ENCODE measurements around the gene ERP44. TPM values are rescaled to one million over a fixed set of nuclear protein-coding genes. Genes with fewer than 3 reads are reported as not detected.
"Not testable (repeated sequence)": the region's sequence is repeated elsewhere in the genome, so short reads cannot be mapped to it uniquely, and the experiment has no call there.

The ERP44 gene
- total RNA-seq, 4 donors from 2014 or later: 9.7 to 13.2 (median 12.4) TPM

DNA sequence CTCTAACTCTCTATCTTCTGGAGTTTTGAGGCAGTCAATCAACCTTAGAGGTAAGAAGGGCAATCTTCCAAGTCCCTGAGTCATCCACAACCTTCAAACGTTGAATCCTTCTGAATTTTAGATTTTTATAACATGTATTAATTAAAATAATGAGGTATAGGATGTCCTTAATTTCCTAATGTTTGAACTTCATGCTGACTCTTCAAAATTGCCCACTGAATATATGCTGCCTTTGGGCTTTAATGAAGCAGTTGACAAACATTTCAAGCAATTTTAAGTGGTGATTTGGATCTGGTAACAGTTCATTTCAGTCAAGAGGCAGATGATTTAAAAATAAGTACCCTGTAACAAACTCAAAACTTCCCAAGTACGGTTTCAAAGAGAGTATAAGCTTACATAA lies 26.0 kb downstream of the ERP44 start:
- Histone ChIP-seq H3K27me3 (no peaks in the 10 kb centered on the region), H3K9me3 (no peaks in the 10 kb centered on the region), H3K4me1 (no peaks in the 10 kb centered on the region), H3K27ac (no peak overlapping the region), H3K4me3 (no peak overlapping the region), H3K36me3 (no peaks in the 10 kb centered on the region)
- DNase-seq (ENCODE audit: low spot score in 2 of 2): no peak
- TF ChIP-seq POLR2A (IDR thresholded peaks at IDR 0.05) (no peak), CTCF (IDR thresholded peaks at IDR 0.05) (no peak), EP300 (IDR thresholded peaks at IDR 0.05) (no peak), POLR2AphosphoS5 (IDR thresholded peaks at IDR 0.05) (no peak)
- WGBS: 58% methylated on average over 2 of the region's 2 CpGs

GRCh38 chr9:100071271-100071670 lies 27.5 kb downstream of the ERP44 start:
- no peak overlapping the region for H3K27ac ChIP-seq
- H3K4me1 ChIP-seq: no peaks in the 10 kb centered on the region
- no peak for TF ChIP-seq POLR2A (IDR thresholded peaks at IDR 0.05)
- TF ChIP-seq CTCF (IDR thresholded peaks at IDR 0.05): no peak
- TF ChIP-seq POLR2AphosphoS5 (IDR thresholded peaks at IDR 0.05): no peak
- no peak for TF ChIP-seq EP300 (IDR thresholded peaks at IDR 0.05)
- H3K9me3 ChIP-seq: no peaks in the 10 kb centered on the region
- H3K27me3 ChIP-seq: no peaks in the 10 kb centered on the region
- no peak overlapping the region for H3K4me3 ChIP-seq
- WGBS: 89% methylated on average over 2 of the region's 2 CpGs
- no peak for DNase-seq (ENCODE audit: low spot score in 2 of 2)
- H3K36me3 ChIP-seq: no peaks in the 10 kb centered on the region

DNA sequence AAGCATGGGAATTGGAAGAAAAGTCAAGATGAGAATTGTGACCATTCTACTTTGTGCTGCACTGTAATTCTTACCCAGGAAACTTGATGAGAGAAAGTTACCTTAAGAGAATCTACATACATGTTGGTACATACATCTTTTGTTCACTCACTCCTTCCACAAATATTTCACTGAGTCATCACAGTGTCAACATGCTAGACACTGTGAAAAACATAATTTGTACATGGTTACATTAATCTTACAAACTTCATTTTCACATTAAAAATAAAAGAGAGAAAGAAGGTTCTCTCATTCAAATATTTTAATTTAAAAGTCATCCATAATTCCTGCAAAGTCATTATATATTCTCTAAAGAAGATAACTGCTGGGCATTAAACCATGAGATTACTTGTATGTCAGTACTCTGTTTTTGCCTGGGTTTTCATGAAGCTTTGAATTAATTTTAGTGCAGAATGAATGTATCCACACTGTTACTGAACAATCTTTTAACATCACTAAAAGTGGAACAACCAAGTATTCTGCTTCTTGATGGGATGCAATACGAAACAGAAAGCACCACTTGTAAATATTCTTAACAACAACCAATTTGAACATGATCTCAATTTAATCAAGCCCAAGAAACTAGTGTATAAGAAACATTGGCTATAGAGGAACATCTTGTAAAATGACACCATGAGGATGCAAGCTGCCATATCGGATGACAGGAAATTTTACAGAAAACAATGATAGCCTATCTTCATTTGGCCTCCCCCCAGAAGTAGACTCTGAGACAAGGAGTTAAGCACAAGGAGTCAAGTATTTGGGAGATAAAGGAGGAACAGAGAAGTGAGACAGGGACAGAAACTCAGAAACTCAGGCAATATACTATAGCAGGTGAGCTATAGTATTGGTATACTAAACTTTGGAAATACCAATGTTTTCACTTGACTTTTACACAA lies 28.4 kb downstream of the ERP44 start:
- H3K4me1 ChIP-seq: no peaks in the 10 kb centered on the region
- H3K27me3 ChIP-seq: no peaks in the 10 kb centered on the region
- WGBS: 86% methylated on average over 2 of the region's 2 CpGs
- H3K9me3 ChIP-seq: no peaks in the 10 kb centered on the region
- no peak overlapping the region for H3K27ac ChIP-seq
- H3K36me3 ChIP-seq: no peaks in the 10 kb centered on the region
- no peak for DNase-seq (ENCODE audit: low spot score in 2 of 2)
- TF ChIP-seq CTCF (IDR thresholded peaks at IDR 0.05) (no peak), POLR2AphosphoS5 (IDR thresholded peaks at IDR 0.05) (no peak), EP300 (IDR thresholded peaks at IDR 0.05) (no peak), POLR2A (IDR thresholded peaks at IDR 0.05) (no peak)
- H3K4me3 ChIP-seq: no peak overlapping the region

GRCh38 chr9:100069068-100069467 lies 29.7 kb downstream of the ERP44 start:
- not testable (repeated sequence) for DNase-seq (ENCODE audit: low spot score in 2 of 2); H3K4me3 ChIP-seq; H3K36me3 ChIP-seq; H3K9me3 ChIP-seq; H3K4me1 ChIP-seq; H3K27me3 ChIP-seq; H3K27ac ChIP-seq
- 75% methylated on average over 1 of the region's 3 CpGs for WGBS

DNA sequence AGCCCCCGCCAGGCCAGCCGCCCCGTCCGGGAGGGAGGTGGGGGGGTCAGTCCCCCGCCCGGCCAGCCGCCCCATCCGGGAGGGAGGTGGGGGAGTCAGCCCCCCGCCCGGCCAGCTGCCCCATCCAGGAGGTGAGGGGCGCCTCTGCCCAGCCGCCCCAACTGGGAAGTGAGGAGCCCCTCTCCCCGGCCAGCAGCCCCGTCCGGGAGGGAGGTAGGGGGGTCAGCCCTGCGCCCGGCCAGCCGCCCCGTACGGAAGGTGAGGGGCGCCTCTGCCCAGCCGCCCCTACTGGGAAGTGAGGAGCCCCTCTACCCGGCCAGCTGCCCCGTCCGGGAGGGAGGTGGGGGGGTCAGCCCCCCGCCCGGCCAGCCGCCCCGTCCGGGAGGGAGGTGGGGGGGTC lies 30.8 kb downstream of the ERP44 start:
- H3K4me1 ChIP-seq; DNase-seq (ENCODE audit: low spot score in 2 of 2); H3K27ac ChIP-seq; H3K9me3 ChIP-seq; H3K4me3 ChIP-seq; H3K27me3 ChIP-seq; H3K36me3 ChIP-seq: not testable (repeated sequence)
- no CpG with 5 or more reads among the region's 30 CpGs for WGBS

DNA sequence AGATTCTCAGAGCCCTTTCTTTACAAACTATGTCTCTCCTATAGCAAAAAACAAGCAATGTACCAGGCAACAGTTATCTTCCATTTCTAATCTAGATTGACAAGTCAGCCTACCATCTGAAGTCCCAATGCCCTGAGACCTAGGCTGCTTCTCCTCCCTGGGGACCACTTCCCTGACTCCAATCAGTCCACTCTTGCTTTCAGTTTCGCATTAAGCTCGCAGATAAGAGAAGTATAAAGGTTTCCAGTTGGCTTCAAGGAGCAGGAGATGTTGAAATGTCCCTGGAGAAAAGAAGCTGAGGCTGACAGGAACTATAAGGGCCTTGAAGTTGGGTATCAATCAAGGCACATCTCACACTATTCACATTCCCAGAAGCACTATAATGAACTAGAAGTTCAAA lies 32.3 kb downstream of the ERP44 start:
- Histone ChIP-seq H3K36me3 (no peaks in the 10 kb centered on the region), H3K27me3 (no peaks in the 10 kb centered on the region), H3K4me3 (no peak overlapping the region), H3K27ac (no peak overlapping the region), H3K4me1 (peaks cover 3% of the 10 kb centered on the region), H3K9me3 (no peaks in the 10 kb centered on the region)
- WGBS: 63% methylated on average over 2 of the region's 2 CpGs
- no peak for DNase-seq (ENCODE audit: low spot score in 2 of 2)
- no peak for TF ChIP-seq CTCF (IDR thresholded peaks at IDR 0.05)
- TF ChIP-seq POLR2AphosphoS5 (IDR thresholded peaks at IDR 0.05): no peak
- TF ChIP-seq POLR2A (IDR thresholded peaks at IDR 0.05): no peak
- TF ChIP-seq EP300 (IDR thresholded peaks at IDR 0.05): no peak

Measured in suprapubic skin (tissue), 4 donors.